ENCODE measurements around the gene MTMR12. TPM values are rescaled to one million over a fixed set of nuclear protein-coding genes. Genes with fewer than 3 reads are reported as not detected.

Gene MTMR12
- total and polyA plus RNA-seq, 12 donors, result 5.4 to 27.2 (median 19.2) TPM

DNA sequence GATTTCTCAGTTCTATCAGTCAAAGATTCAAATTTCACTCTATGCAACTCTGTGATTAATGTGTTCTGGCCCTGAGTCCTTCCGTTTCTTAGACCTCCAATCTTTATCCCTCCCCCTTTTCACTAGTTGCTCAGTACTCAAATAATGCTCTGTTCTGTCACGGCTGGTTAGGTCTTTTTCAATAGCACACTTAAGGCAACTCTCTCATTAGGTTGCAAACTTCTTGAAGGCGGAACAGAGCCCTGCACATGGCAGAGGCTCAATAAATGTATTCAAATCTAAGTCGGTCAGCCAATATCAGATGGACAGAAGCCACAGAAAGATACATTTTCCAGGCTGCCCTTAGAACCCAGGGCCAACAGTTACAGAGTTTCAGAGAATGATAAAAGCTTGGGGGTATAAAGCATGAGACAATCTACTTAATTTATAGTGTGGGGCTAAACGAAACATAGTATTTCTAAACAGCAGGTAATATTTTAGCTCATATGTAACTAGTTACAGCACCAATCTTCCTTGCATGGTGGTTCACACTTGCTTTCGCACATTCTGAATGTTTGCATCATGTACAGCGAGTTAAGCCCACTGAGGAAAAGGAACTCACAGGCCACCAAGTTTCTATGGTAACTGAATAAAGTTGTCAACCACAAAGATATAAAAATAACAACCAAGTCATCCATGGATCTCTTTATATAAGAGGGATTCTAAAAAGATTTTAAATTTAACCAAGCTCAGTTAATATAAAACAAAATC is 71.5 kb downstream of the MTMR12 start:
- peaks cover 0 to 100% (median 61%) of the 10 kb centered on the region in 9 donors for H3K36me3 ChIP-seq
- 91% methylated on average over 7 of the region's 7 CpGs for WGBS, 2 donors
- DNase-seq, result no peak
- no peaks in the 10 kb centered on the region for H3K27me3 ChIP-seq
- TF ChIP-seq, protein P1, sequence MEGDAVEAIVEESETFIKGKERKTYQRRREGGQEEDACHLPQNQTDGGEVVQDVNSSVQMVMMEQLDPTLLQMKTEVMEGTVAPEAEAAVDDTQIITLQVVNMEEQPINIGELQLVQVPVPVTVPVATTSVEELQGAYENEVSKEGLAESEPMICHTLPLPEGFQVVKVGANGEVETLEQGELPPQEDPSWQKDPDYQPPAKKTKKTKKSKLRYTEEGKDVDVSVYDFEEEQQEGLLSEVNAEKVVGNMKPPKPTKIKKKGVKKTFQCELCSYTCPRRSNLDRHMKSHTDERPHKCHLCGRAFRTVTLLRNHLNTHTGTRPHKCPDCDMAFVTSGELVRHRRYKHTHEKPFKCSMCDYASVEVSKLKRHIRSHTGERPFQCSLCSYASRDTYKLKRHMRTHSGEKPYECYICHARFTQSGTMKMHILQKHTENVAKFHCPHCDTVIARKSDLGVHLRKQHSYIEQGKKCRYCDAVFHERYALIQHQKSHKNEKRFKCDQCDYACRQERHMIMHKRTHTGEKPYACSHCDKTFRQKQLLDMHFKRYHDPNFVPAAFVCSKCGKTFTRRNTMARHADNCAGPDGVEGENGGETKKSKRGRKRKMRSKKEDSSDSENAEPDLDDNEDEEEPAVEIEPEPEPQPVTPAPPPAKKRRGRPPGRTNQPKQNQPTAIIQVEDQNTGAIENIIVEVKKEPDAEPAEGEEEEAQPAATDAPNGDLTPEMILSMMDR (IDR thresholded peaks at IDR 0.05), result no peak
- no peak overlapping the region for H3K4me3 ChIP-seq
- H3K9me3 ChIP-seq, result peaks cover 0 to 6% (median 0%) of the 10 kb centered on the region in 11 donors
- no peak for ATAC-seq
- intact Hi-C loops (cut with DNase I), result no loop called here
- no peaks in the 10 kb centered on the region for H3K4me1 ChIP-seq
- no peak overlapping the region for H3K27ac ChIP-seq

DNA sequence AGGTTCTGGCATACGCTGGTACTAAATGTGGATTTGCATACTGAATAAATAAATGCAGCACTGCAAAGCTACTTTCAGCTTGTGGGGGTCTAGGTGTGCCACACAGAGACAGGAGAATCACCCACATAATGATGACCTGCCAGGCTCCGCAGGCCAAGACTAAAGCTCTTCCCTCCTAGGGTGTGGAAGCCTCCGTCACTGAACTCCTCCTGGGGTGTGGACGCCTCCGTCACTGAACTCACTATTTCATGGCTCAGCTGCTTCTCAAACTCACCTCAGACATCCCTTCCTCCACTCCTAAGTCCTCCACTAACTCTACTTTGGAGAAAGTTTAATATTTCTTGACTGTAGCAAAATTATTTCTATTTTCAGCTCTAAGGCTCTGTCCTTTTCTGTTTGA is 73.4 kb downstream of the MTMR12 start:
- no peak for ATAC-seq
- intact Hi-C loops (cut with DNase I), result loop anchor here in 5 of 10 donors (5.0 to 10.0 kb wide), 6 partner anchors 78 to 375 kb away; partner anchors contain the start of gene SUB1 (in 1 of the 5)

DNA sequence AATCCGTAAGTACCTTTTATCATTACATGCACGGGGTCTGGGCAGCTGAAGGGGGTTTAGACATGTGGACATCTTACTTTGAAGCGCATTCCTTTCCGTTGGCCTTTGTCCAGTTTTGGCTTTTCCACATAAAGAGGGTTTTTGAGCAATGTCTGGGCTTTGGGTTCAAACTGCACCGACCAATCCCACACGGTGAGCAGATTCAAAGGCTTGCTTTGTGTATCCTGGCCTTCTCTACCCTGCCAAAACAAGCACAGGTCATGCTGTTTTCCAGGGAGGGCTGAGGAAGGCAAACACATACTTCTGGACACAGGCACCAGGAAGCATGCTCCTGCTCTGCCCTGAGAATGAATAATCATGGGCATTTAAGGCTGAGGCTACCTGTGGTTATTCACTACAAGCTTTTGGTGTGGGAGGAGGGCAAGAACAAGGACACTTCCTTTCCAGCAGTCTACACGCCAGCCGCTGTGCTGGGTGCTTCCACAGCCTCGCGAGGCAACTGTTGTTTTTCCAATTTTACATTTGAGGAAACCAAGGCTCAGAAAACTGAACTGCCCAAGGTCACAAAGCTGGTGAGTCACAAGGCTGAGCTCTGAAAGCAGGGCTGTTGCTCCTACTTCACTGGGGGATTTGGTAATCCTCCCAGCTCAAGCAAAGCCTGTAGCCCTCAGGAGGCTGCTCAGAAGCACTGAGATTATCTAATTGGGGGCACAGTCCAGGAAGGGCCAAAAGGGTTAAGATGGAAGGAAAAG is 78.9 kb downstream of the MTMR12 start:
- TF ChIP-seq, protein P1 (IDR thresholded peaks at IDR 0.05), result no peak
- intact Hi-C loops (cut with DNase I), result loop anchor here (2.0 to 10.0 kb wide), 10 partner anchors 78 to 381 kb away; partner anchors contain the start of genes MTMR12 (in 1 of the 10) and SUB1 (in 1 of the 10)
- Histone ChIP-seq H3K9me3 (no peaks in the 10 kb centered on the region), H3K36me3 (peaks cover 0 to 77% (median 45%) of the 10 kb centered on the region in 9 donors), H3K4me1 (peaks cover 3 to 47% (median 26%) of the 10 kb centered on the region in 9 donors), H3K27me3 (no peaks in the 10 kb centered on the region), H3K27ac (peak overlapping the region in 5 of 10 donors; percentile 16 to 58 (median 40)), H3K4me3 (no peak overlapping the region)
- ATAC-seq (peak in 5 of 8 donors; percentile 7 to 29 (median 24)), DNase-seq (no peak)
- 69 to 73% methylated on average over 10 of the region's 10 CpGs for WGBS, 2 donors

More for the DNA sequence above, 73.4 kb downstream of the MTMR12 start:
- no peaks in the 10 kb centered on the region for H3K9me3 ChIP-seq
- TF ChIP-seq, protein P1 (IDR thresholded peaks at IDR 0.05), result no peak
- H3K4me3 ChIP-seq, result no peak overlapping the region
- peaks cover 0 to 100% (median 70%) of the 10 kb centered on the region in 9 donors for H3K36me3 ChIP-seq
- H3K4me1 ChIP-seq, result peaks cover 0 to 7% (median 1%) of the 10 kb centered on the region in 9 donors
- no peak overlapping the region for H3K27ac ChIP-seq
- 94 to 95% methylated on average over 5 of the region's 5 CpGs for whole genome bisulfite sequencing, 2 donors
- DNase-seq, result no peak
- H3K27me3 ChIP-seq, result no peaks in the 10 kb centered on the region

DNA sequence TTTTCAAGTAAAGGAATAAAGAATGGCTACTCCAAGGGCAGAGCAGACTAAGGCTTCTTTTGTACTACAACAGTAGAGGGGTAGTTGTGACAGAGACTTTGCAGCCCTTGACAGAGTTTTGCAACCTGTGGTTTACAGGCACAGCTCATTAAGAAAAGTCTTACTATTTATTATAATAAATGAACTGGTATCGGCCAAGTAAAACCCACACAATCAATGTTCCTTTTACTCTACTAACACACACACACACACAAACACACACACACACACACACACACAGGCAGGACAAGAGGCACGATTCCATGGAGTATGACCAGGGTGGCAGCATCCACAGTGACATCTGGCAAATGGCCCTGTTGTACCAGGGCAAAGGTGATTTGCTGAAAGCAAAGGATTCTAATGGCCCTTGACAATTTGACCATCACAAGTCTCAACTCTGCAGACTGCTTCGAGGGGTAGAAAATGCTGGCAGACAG is 79.5 kb downstream of the MTMR12 start:
- Histone ChIP-seq H3K4me3 (no peak overlapping the region), H3K27me3 (no peaks in the 10 kb centered on the region), H3K36me3 (peaks cover 0 to 77% (median 40%) of the 10 kb centered on the region in 9 donors), H3K9me3 (no peaks in the 10 kb centered on the region), H3K27ac (peak overlapping the region in 7 of 10 donors; percentile 6 to 73 (median 26)), H3K4me1 (peaks cover 3 to 47% (median 26%) of the 10 kb centered on the region in 9 donors)
- TF ChIP-seq, protein P1 (IDR thresholded peaks at IDR 0.05), result no peak
- ATAC-seq (no peak), DNase-seq (no peak)
- WGBS, 2 donors, result 63 to 72% methylated on average over 3 of the region's 3 CpGs
- intact Hi-C loops (cut with DNase I), result loop anchor here (2.0 to 10.0 kb wide), 10 partner anchors 79 to 382 kb away; partner anchors contain the start of genes MTMR12 (in 1 of the 10) and SUB1 (in 1 of the 10)
